Superior temporal gyrus (tissue), 1 donor: ENCODE results near the gene HMBS.
"Not testable (repeated sequence)": the region's sequence is repeated elsewhere in the genome, so short reads cannot be mapped to it uniquely, and the experiment has no call there.

Experiments used
- DNase-seq: peaks from one replicate; pipeline ENCODE4 v3.0.0-alpha.2; 2016; ENCODE audit errors: extremely low spot score

Gene HMBS

DNA sequence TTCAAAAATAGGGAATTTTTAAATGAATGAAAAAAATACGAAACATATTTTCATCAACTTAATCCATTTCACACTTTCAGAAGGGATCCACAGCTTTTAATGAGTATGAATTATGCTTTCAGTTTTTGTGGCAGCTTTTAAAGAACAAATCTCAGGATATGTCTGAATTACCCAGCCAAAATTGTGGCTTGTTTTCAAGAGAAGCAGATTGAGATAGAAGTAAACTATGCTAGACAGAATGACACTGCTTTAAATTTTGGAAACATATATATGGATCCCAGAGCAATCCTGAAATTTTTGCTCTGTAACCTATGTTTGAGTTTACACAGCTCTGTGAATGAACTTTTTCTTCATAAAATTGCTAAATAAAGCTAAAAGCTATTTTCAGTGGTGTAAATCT lies 34.3 kb downstream of the HMBS start:
- no peak for DNase-seq

DNA sequence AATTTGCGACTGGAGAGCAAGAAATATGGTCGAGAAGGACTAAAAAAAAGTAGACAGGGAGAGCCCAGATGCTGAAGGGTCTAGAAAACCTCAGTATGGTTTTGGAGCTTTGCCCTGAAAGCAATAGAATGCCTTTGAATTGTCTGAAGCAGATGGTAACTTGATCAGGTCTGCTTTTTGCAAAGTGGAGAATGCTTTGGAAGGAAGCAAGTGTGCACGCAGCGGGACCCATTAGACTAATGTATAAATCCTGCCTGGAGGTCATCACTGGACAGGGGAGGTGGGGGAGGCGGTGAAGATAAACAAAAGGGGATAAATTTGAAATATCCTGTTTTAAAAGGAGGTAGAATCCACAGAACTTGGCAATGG lies 35.9 kb downstream of the HMBS start:
- no peak for DNase-seq

DNA sequence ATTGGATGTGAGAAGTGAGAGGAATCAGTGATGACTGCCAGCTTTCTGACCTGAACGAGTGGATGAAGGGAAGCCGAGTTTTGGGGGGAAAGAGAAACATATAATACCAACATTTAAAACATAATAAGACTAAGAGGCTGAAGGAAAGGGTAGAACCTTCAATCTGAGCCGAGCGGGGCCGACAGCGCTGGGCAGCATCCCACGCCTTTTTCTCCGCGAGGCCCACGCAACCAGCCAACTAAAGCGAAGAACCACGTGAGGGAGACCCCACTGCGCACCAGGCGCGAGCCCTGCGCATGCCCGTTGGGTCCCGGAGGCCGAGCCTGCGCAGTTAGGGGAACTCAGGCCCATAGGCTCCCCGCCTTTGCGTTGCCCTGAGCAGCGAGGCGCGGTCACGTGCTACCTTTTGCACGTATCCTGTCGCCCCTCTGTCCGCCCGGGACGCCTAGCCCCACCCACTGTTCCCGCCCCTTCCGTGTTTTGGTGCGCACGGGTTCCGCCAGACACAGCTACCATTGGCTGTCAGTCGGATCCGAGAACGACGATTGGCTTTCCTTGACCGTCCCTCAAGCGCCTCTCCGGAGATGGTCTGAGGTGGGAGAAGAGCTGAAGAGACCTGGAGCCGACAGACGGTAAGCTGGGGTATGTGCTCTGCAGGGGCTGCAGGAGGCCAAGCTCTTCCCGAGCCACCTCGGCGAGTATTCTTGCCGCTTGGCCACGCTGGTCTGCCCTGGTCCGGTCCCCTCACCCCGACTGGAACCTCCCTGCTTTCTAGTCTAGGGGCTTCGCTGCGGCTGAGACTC lies 36.5 kb downstream of the HMBS start, which contains the start of gene HINFP:
Gene HINFP, plus strand, starts transcription at position 573 of the 803 bp plus-strand sequence. CDS start 5,365 bp downstream, outside the sequence.
- DNase-seq: peak; percentile 99

DNA sequence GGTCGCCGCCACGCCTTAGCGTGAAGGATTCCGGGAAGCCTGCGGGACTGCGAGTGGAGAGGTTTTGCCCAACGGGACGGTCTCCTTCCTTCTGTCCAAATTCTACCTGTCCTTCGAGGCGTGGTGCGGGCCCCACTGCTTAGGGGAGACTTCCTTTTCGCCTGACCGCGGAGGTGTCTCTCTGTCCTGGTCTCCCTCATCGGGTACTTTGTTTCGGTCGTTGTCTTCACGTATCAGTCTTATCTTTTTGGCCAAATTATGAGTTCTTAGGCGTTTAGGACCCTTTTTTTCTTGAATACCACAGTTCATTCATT lies 37.1 kb downstream of the HMBS start:
- DNase-seq: no peak

DNA sequence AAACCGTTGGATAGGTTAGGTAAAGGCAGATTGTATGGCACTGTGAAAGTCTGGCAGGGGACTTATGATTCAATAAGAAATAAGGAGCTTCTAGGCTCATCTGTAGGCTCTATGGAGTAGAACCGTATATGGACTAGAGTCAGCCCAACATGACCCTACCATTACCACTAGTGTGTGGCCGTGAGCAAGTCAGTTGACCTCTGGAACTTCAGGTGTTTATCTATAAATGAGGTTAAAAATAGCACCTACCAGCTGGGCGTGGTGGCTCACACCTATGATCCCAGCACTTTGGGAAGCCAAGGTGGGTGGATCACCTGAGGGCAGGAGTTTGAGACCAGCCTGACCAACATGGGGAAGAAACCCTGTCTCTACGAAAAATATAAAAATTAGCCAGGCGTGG lies 41.1 kb downstream of the HMBS start:
- DNase-seq: no peak

DNA sequence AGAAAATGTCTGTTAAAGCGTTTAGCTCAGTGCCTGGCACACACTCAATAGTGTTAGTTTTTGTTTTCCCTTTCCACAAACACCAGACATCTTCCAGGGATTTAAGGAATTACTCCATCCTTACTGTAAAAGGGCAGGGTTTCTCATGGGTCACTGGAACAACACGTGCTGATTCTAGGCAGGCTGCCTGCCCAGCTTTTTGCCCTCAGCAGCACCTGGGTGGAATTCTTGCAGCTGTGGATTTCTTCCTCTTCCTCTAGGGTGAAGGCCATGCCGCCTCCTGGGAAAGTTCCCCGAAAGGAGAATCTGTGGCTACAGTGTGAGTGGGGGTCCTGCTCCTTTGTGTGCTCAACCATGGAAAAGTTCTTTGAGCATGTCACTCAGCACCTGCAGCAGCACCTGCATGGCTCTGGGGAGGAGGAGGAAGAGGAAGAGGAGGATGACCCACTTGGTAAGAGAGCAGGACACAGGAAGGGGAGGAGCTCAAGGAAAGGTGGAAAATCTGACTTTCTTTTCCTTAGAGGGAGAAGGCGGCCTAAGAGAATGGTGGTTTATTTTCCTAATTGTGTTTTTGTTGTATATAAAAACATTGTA lies 42.1 kb downstream of the HMBS start:
- DNase-seq: no peak

DNA sequence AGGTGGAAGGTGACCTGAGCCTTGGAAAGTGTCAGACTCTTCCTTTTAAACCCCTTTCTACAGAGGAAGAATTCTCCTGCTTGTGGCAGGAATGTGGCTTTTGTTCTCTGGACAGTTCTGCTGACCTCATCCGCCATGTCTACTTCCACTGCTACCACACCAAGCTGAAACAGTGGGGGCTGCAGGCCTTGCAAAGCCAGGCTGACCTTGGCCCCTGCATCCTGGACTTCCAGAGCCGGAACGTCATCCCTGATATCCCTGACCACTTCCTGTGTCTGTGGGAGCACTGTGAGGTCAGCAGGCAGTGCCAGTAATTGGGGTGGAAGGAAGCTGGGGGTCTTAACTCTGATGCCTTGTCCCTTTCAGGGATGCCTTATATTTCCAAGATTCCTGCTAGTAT lies 46.0 kb downstream of the HMBS start:
- DNase-seq: no peak

DNA sequence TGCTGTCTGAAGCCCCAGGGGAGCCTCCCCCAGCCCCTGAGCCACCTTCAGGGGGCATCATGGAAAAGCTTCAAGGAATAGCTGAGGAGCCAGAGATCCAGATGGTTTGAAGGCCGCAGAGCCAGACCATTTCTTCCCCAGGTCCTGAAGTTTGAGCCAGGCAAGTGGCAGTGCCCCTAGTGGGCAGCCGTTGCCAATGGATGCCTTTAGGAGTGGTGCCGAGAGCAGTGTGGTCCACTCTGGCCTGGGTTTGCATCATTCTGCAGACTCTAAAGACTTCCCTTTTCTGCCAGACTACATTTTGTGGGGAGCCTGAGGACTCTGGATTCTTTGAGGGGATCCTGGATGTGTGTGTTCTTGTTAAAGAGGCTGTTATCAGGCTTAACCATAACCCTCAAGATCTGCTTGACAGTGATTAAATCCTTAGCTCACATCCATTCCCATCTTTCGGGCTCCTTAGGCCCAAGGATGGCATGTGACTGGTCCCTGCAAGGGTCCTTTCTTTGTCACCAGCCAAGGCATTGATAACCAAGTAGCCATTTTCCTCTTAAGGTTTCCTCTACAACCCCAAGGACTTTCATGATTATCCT lies 49.8 kb downstream of the HMBS start:
- DNase-seq: no peak

DNA sequence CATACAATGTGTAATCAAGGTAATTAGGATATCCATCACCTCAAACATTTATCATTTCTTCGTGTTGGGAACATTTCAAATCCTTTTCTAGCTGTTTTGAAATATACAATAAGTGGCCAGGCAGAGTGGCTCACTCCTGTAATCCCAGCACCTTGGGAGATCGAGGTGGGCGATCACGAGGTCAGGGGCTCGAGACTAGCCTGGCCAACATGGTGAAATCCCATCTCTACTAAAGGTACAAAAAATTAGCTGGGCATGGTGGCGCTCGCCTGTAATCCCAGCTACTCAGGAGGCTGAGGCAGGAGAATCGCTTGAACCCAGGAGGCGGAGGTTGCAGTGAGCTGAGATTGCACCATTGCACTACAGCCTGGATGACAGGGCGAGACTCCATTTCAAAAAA lies 54.6 kb downstream of the HMBS start:
- not testable (repeated sequence) for DNase-seq
